Progenitor cell of endocrine pancreas (in vitro differentiated cells): ENCODE measurements around the gene CAMK2D. TPM values are rescaled to one million over a fixed set of nuclear protein-coding genes. Genes with fewer than 3 reads are reported as not detected.
A peak's percentile ranks its signal among the peaks of the same experiment; 100 is the strongest.

ENCODE experiments used
- DNase-seq: peaks from one replicate; pipeline ENCODE4 v3.0.0; 2021; ENCODE audit warnings: low spot score; ENCODE audit not compliant: unreplicated experiment
- H3K27ac Mint-ChIP-seq: 2 replicates; pipeline ENCODE4 v1.8.0; 2021; ENCODE audit warnings: mild to moderate bottlenecking, moderate library complexity, mixed read lengths
- H3K27me3 Mint-ChIP-seq: 2 replicates; pipeline ENCODE4 v1.8.0; 2021; ENCODE audit warnings: mixed read lengths
- H3K36me3 Mint-ChIP-seq: 2 replicates; pipeline ENCODE4 v1.8.0; 2022; ENCODE audit warnings: mixed read lengths; ENCODE audit not compliant: insufficient read depth
- H3K4me1 Mint-ChIP-seq: 2 replicates; pipeline ENCODE4 v1.8.0; 2021; ENCODE audit warnings: low read depth, mixed read lengths
- H3K4me3 Mint-ChIP-seq: 2 replicates; pipeline ENCODE4 v1.8.0; 2021; ENCODE audit warnings: low read depth, mild to moderate bottlenecking, moderate library complexity, mixed read lengths
- H3K9me3 Mint-ChIP-seq: 2 replicates; pipeline ENCODE4 v1.8.0; 2021; ENCODE audit warnings: low read depth, mixed read lengths
- total RNA-seq: library from RNA; stranded (reverse); gene quantifications from 2 replicates; pipeline ENCODE4 v1.2.1, GENCODE V29; 2021
- TF ChIP-seq, protein P1 (sequence below): fragments of 200-600 bp; sonication (generic); IDR thresholded peaks from one replicate; pipeline ENCODE4 v1.5.0; 2021; ENCODE audit warnings: antibody characterized with exemption, mild to moderate bottlenecking; ENCODE audit not compliant: unreplicated experiment

The CAMK2D gene
- total RNA-seq, 1 donor from 2014 or later: 74.4 TPM

DNA sequence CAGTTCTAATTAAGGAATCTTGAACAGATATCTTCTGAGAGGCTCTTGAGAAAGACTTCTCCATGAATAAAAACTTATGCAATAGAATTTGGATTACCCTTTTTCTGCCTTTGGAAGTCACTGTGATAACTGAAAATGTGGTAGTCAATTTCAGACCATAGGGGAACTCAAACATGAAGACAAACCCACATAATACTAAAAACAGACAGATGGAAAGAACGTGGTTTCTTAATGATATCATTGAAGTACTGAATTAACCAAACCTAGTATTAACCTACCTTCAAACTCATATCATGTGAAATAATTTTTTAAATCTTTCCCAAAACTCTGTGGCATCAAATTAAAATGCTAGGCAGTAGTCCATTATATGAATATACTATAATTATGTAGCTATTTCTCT, 153.5 kb downstream of the CAMK2D start:
- TF ChIP-seq, protein P1, sequence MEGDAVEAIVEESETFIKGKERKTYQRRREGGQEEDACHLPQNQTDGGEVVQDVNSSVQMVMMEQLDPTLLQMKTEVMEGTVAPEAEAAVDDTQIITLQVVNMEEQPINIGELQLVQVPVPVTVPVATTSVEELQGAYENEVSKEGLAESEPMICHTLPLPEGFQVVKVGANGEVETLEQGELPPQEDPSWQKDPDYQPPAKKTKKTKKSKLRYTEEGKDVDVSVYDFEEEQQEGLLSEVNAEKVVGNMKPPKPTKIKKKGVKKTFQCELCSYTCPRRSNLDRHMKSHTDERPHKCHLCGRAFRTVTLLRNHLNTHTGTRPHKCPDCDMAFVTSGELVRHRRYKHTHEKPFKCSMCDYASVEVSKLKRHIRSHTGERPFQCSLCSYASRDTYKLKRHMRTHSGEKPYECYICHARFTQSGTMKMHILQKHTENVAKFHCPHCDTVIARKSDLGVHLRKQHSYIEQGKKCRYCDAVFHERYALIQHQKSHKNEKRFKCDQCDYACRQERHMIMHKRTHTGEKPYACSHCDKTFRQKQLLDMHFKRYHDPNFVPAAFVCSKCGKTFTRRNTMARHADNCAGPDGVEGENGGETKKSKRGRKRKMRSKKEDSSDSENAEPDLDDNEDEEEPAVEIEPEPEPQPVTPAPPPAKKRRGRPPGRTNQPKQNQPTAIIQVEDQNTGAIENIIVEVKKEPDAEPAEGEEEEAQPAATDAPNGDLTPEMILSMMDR: no peak
- H3K4me3 Mint-ChIP-seq: no peak overlapping the region
- H3K4me1 Mint-ChIP-seq: peaks cover 4% of the 10 kb centered on the region
- H3K27me3 Mint-ChIP-seq: no peaks in the 10 kb centered on the region
- H3K9me3 Mint-ChIP-seq: peaks cover 6% of the 10 kb centered on the region
- H3K36me3 Mint-ChIP-seq: peaks cover 31% of the 10 kb centered on the region
- no peak for DNase-seq
- H3K27ac Mint-ChIP-seq: no peak overlapping the region

DNA sequence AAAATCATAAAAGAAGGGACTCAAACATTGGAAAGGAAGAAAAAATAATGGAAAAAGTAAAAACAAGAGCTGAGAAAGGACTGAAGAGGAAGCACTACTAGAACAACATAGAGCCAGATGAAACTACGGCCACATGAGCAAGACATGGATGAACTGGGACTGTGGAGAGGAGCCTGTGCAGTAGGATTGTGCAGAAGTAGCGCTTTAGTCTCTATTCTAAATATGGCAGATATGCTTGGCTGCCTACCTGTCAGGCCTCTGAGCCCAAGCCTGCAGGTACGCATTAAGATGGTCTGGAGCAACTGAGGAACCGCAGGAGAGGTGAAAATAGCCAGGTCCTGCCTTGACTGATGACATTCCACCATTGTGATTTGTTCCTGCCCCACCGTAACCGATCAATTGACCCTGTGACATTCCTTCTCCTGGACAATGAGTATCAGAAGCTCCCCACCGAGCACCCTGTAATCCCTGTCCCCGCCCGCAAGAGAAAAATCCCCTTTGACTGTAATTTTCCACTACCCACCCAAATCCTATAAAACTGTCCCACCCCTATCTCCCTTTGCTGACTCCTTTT, 154.3 kb downstream of the CAMK2D start:
- H3K27ac Mint-ChIP-seq: peak overlapping the region; percentile 56
- TF ChIP-seq, protein P1: no peak
- peaks cover 6% of the 10 kb centered on the region for H3K9me3 Mint-ChIP-seq
- H3K4me1 Mint-ChIP-seq: peaks cover 11% of the 10 kb centered on the region
- peaks cover 31% of the 10 kb centered on the region for H3K36me3 Mint-ChIP-seq
- no peak for DNase-seq
- no peaks in the 10 kb centered on the region for H3K27me3 Mint-ChIP-seq
- H3K4me3 Mint-ChIP-seq: no peak overlapping the region

DNA sequence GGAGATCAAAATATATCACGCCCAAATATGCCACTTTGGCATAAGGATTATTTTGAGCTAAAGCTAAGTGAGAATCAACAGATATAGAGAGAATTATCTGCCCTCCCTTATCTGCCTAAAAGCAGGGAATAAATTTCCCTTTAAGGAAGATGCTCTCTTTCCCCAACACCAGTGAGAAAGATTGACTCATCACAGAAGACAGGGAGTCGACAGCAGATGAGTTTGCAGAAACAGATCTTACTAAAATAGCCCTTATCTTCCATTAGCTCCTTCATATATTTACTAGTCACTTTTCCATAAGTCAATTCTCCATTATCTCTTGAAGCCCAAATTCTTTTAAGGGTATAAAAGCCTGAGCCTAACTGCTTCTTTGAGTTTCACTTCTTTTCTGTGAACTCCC, 156.6 kb downstream of the CAMK2D start:
- Mint-ChIP-seq H3K36me3 (peaks cover 34% of the 10 kb centered on the region), H3K9me3 (peaks cover 6% of the 10 kb centered on the region), H3K27me3 (no peaks in the 10 kb centered on the region), H3K4me3 (no peak overlapping the region), H3K4me1 (peaks cover 11% of the 10 kb centered on the region), H3K27ac (no peak overlapping the region)
- TF ChIP-seq, protein P1: no peak
- no peak for DNase-seq

DNA sequence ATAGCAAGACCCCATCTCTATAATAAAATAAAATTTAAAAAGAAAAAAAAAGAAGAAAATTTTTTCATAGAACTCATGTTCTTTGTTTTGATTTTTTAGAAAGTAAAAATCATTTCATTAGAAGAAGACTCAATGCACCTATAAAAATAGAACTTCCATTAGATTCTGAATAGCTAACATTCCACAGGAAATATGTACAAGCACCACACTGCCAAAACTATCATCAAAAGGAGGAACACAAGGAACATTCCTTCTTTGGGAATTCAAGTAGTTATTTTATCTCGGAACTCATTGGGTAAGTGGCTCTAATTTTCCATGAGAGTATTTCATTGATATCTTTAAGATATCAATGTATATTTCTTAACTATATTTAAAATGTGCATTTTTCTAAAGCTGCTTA, 157.6 kb downstream of the CAMK2D start:
- DNase-seq: no peak
- Mint-ChIP-seq H3K27me3 (no peaks in the 10 kb centered on the region), H3K36me3 (peaks cover 30% of the 10 kb centered on the region), H3K27ac (no peak overlapping the region), H3K9me3 (peaks cover 6% of the 10 kb centered on the region), H3K4me3 (no peak overlapping the region), H3K4me1 (peaks cover 12% of the 10 kb centered on the region)
- TF ChIP-seq, protein P1: no peak

DNA sequence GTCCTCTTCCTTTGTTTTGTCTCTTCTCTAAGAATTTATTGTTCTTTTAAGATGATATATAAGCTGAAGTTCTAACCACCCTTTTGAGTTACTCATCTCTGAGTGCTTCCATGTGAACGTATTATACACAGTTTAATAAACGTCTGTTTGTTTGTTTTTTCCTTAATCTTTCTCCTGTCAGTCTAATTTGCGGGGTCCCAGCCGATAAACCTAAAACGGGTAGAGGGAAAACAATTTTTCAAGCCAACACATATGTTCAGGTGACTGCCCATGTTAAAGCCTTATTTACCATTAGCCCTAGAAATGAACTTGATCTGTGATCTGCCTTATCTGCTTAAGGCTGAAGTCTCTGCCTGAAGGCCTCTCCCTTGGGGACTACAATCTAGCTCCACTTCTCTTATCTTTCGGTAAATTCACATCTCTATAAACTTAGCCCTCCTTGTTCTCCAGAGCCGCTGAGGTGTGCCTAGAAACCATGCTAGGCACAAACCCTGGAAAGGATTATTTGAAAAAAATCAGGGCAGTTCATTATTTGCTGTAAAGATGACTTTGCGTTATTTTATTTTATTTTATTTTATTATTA, 158.8 kb downstream of the CAMK2D start:
- H3K9me3 Mint-ChIP-seq: peaks cover 6% of the 10 kb centered on the region

More for the DNA sequence above, 158.8 kb downstream of the CAMK2D start:
- Mint-ChIP-seq H3K4me3 (no peak overlapping the region), H3K36me3 (peaks cover 27% of the 10 kb centered on the region), H3K27ac (no peak overlapping the region), H3K27me3 (no peaks in the 10 kb centered on the region), H3K4me1 (peaks cover 20% of the 10 kb centered on the region)
- no peak for DNase-seq
- TF ChIP-seq, protein P1: no peak
